ENCODE data around the gene ZNF560.

Gene ZNF560

GRCh38 chr19:9523885-9524474, 25.6 kb upstream of the ZNF560 start:
- peaks cover 68 to 80% of the 10 kb centered on the region in 2 donors for H3K9me3 ChIP-seq (ENCODE audit: control insufficient read depth in 1 of 2, low read length in 2 of 2)
- H3K27me3 ChIP-seq (ENCODE audit: control insufficient read depth in 1 of 2, insufficient read depth in 2 of 2, low read length in 2 of 2), result no peaks in the 10 kb centered on the region
- H3K4me1 ChIP-seq (ENCODE audit: control insufficient read depth in 1 of 2, insufficient read depth in 2 of 2, low read length in 2 of 2), result no peaks in the 10 kb centered on the region
- no peak overlapping the region for H3K27ac ChIP-seq (ENCODE audit: low read depth, low read length)
- H3K36me3 ChIP-seq (ENCODE audit: control insufficient read depth in 1 of 2, insufficient read depth in 2 of 2, low read length in 2 of 2), result peaks cover 16 to 19% of the 10 kb centered on the region in 2 donors
- no peak overlapping the region for H3K9ac ChIP-seq (ENCODE audit: low read depth in 1 of 2, low read length in 2 of 2)
- H3K4me3 ChIP-seq (ENCODE audit: low read depth in 1 of 2, low read length in 2 of 2), result peak overlapping the region; percentile 25 to 29

- no peak overlapping the region for H3K4me3 ChIP-seq (ENCODE audit: low read depth in 1 of 2, low read length in 2 of 2)
- H3K27ac ChIP-seq (ENCODE audit: low read depth, low read length), result no peak overlapping the region
- no peaks in the 10 kb centered on the region for H3K27me3 ChIP-seq (ENCODE audit: control insufficient read depth in 1 of 2, insufficient read depth in 2 of 2, low read length in 2 of 2)
- peaks cover 16 to 20% of the 10 kb centered on the region in 2 donors for H3K9me3 ChIP-seq (ENCODE audit: control insufficient read depth in 1 of 2, low read length in 2 of 2)
- no peaks in the 10 kb centered on the region for H3K4me1 ChIP-seq (ENCODE audit: control insufficient read depth in 1 of 2, insufficient read depth in 2 of 2, low read length in 2 of 2)
- no peak overlapping the region for H3K9ac ChIP-seq (ENCODE audit: low read depth in 1 of 2, low read length in 2 of 2)
- no peaks in the 10 kb centered on the region for H3K36me3 ChIP-seq (ENCODE audit: control insufficient read depth in 1 of 2, insufficient read depth in 2 of 2, low read length in 2 of 2)
Measured at GRCh38 chr19:9507285-9507684, 8.9 kb upstream of the ZNF560 start.

- H3K27me3 ChIP-seq (ENCODE audit: control insufficient read depth in 1 of 2, insufficient read depth in 2 of 2, low read length in 2 of 2), result no peaks in the 10 kb centered on the region
- H3K9ac ChIP-seq (ENCODE audit: low read depth in 1 of 2, low read length in 2 of 2), result no peak overlapping the region
- no peaks in the 10 kb centered on the region for H3K36me3 ChIP-seq (ENCODE audit: control insufficient read depth in 1 of 2, insufficient read depth in 2 of 2, low read length in 2 of 2)
- H3K27ac ChIP-seq (ENCODE audit: low read depth, low read length), result no peak overlapping the region
- peaks cover 23 to 25% of the 10 kb centered on the region in 2 donors for H3K9me3 ChIP-seq (ENCODE audit: control insufficient read depth in 1 of 2, low read length in 2 of 2)
- H3K4me3 ChIP-seq (ENCODE audit: low read depth in 1 of 2, low read length in 2 of 2), result no peak overlapping the region
- no peaks in the 10 kb centered on the region for H3K4me1 ChIP-seq (ENCODE audit: control insufficient read depth in 1 of 2, insufficient read depth in 2 of 2, low read length in 2 of 2)
Measured at GRCh38 chr19:9500796-9501195, 2.4 kb upstream of the ZNF560 start.

- no peaks in the 10 kb centered on the region for H3K27me3 ChIP-seq (ENCODE audit: control insufficient read depth in 1 of 2, insufficient read depth in 2 of 2, low read length in 2 of 2)
- no peak overlapping the region for H3K27ac ChIP-seq (ENCODE audit: low read depth, low read length)
- no peaks in the 10 kb centered on the region for H3K36me3 ChIP-seq (ENCODE audit: control insufficient read depth in 1 of 2, insufficient read depth in 2 of 2, low read length in 2 of 2)
- peaks cover 21 to 24% of the 10 kb centered on the region in 2 donors for H3K9me3 ChIP-seq (ENCODE audit: control insufficient read depth in 1 of 2, low read length in 2 of 2)
- no peak overlapping the region for H3K4me3 ChIP-seq (ENCODE audit: low read depth in 1 of 2, low read length in 2 of 2)
- H3K9ac ChIP-seq (ENCODE audit: low read depth in 1 of 2, low read length in 2 of 2), result no peak overlapping the region
- H3K4me1 ChIP-seq (ENCODE audit: control insufficient read depth in 1 of 2, insufficient read depth in 2 of 2, low read length in 2 of 2), result no peaks in the 10 kb centered on the region
Measured at GRCh38 chr19:9494096-9494495, 4.3 kb downstream of the ZNF560 start.

- Histone ChIP-seq H3K36me3 (ENCODE audit: control insufficient read depth in 1 of 2, insufficient read depth in 2 of 2, low read length in 2 of 2) (no peaks in the 10 kb centered on the region), H3K9me3 (ENCODE audit: control insufficient read depth in 1 of 2, low read length in 2 of 2) (peaks cover 18 to 31% of the 10 kb centered on the region in 2 donors), H3K9ac (ENCODE audit: low read depth in 1 of 2, low read length in 2 of 2) (no peak overlapping the region), H3K4me3 (ENCODE audit: low read depth in 1 of 2, low read length in 2 of 2) (no peak overlapping the region), H3K4me1 (ENCODE audit: control insufficient read depth in 1 of 2, insufficient read depth in 2 of 2, low read length in 2 of 2) (no peaks in the 10 kb centered on the region), H3K27ac (ENCODE audit: low read depth, low read length) (no peak overlapping the region), H3K27me3 (ENCODE audit: control insufficient read depth in 1 of 2, insufficient read depth in 2 of 2, low read length in 2 of 2) (no peaks in the 10 kb centered on the region)
Measured at GRCh38 chr19:9487016-9487415, 11.4 kb downstream of the ZNF560 start.

GRCh38 chr19:9485140-9485539, 13.3 kb downstream of the ZNF560 start:
- H3K9me3 ChIP-seq (ENCODE audit: control insufficient read depth in 1 of 2, low read length in 2 of 2), result peaks cover 18 to 30% of the 10 kb centered on the region in 2 donors
- H3K27me3 ChIP-seq (ENCODE audit: control insufficient read depth in 1 of 2, insufficient read depth in 2 of 2, low read length in 2 of 2), result no peaks in the 10 kb centered on the region
- no peaks in the 10 kb centered on the region for H3K4me1 ChIP-seq (ENCODE audit: control insufficient read depth in 1 of 2, insufficient read depth in 2 of 2, low read length in 2 of 2)
- no peak overlapping the region for H3K27ac ChIP-seq (ENCODE audit: low read depth, low read length)
- H3K4me3 ChIP-seq (ENCODE audit: low read depth in 1 of 2, low read length in 2 of 2), result no peak overlapping the region
- H3K9ac ChIP-seq (ENCODE audit: low read depth in 1 of 2, low read length in 2 of 2), result no peak overlapping the region
- no peaks in the 10 kb centered on the region for H3K36me3 ChIP-seq (ENCODE audit: control insufficient read depth in 1 of 2, insufficient read depth in 2 of 2, low read length in 2 of 2)

GRCh38 chr19:9474975-9475374, 23.4 kb downstream of the ZNF560 start:
- H3K4me3 ChIP-seq (ENCODE audit: low read depth in 1 of 2, low read length in 2 of 2), result no peak overlapping the region
- H3K27ac ChIP-seq (ENCODE audit: low read depth, low read length), result no peak overlapping the region
- H3K36me3 ChIP-seq (ENCODE audit: control insufficient read depth in 1 of 2, insufficient read depth in 2 of 2, low read length in 2 of 2), result no peaks in the 10 kb centered on the region
- H3K9ac ChIP-seq (ENCODE audit: low read depth in 1 of 2, low read length in 2 of 2), result no peak overlapping the region
- no peaks in the 10 kb centered on the region for H3K27me3 ChIP-seq (ENCODE audit: control insufficient read depth in 1 of 2, insufficient read depth in 2 of 2, low read length in 2 of 2)
- peaks cover 23 to 26% of the 10 kb centered on the region in 2 donors for H3K9me3 ChIP-seq (ENCODE audit: control insufficient read depth in 1 of 2, low read length in 2 of 2)
- H3K4me1 ChIP-seq (ENCODE audit: control insufficient read depth in 1 of 2, insufficient read depth in 2 of 2, low read length in 2 of 2), result no peaks in the 10 kb centered on the region

- Histone ChIP-seq H3K27me3 (ENCODE audit: control insufficient read depth in 1 of 2, insufficient read depth in 2 of 2, low read length in 2 of 2) (no peaks in the 10 kb centered on the region), H3K4me1 (ENCODE audit: control insufficient read depth in 1 of 2, insufficient read depth in 2 of 2, low read length in 2 of 2) (no peaks in the 10 kb centered on the region), H3K36me3 (ENCODE audit: control insufficient read depth in 1 of 2, insufficient read depth in 2 of 2, low read length in 2 of 2) (no peaks in the 10 kb centered on the region), H3K9me3 (ENCODE audit: control insufficient read depth in 1 of 2, low read length in 2 of 2) (peaks cover 55% of the 10 kb centered on the region in 2 donors), H3K4me3 (ENCODE audit: low read depth in 1 of 2, low read length in 2 of 2) (no peak overlapping the region), H3K27ac (ENCODE audit: low read depth, low read length) (no peak overlapping the region), H3K9ac (ENCODE audit: low read depth in 1 of 2, low read length in 2 of 2) (no peak overlapping the region)
Measured at GRCh38 chr19:9467161-9467560, 31.3 kb downstream of the ZNF560 start.

DNA sequence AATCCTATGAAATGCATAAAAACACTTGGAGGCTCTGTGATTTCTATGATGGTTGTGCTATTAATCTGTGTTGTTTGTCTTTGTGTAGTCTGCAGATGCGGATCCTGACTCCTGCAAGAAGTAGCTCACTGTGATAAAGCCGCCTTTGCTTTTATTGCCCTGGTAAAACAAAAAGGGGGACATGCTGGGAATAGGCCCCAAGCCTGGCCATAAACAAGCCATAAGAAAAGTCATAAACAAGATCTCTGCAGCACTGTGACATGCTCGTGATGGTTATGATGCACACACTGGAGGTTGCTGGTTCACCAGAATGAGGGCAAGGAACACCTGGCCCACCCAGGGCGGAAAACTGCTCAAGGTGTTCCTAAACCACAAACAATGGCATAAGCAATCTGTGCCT, 36.5 kb downstream of the ZNF560 start:
- Histone ChIP-seq H3K9me3 (ENCODE audit: control insufficient read depth in 1 of 2, low read length in 2 of 2) (peaks cover 42 to 60% of the 10 kb centered on the region in 2 donors), H3K4me1 (ENCODE audit: control insufficient read depth in 1 of 2, insufficient read depth in 2 of 2, low read length in 2 of 2) (no peaks in the 10 kb centered on the region), H3K9ac (ENCODE audit: low read depth in 1 of 2, low read length in 2 of 2) (no peak overlapping the region), H3K4me3 (ENCODE audit: low read depth in 1 of 2, low read length in 2 of 2) (no peak overlapping the region), H3K36me3 (ENCODE audit: control insufficient read depth in 1 of 2, insufficient read depth in 2 of 2, low read length in 2 of 2) (no peaks in the 10 kb centered on the region), H3K27me3 (ENCODE audit: control insufficient read depth in 1 of 2, insufficient read depth in 2 of 2, low read length in 2 of 2) (no peaks in the 10 kb centered on the region), H3K27ac (ENCODE audit: low read depth, low read length) (no peak overlapping the region)

DNA sequence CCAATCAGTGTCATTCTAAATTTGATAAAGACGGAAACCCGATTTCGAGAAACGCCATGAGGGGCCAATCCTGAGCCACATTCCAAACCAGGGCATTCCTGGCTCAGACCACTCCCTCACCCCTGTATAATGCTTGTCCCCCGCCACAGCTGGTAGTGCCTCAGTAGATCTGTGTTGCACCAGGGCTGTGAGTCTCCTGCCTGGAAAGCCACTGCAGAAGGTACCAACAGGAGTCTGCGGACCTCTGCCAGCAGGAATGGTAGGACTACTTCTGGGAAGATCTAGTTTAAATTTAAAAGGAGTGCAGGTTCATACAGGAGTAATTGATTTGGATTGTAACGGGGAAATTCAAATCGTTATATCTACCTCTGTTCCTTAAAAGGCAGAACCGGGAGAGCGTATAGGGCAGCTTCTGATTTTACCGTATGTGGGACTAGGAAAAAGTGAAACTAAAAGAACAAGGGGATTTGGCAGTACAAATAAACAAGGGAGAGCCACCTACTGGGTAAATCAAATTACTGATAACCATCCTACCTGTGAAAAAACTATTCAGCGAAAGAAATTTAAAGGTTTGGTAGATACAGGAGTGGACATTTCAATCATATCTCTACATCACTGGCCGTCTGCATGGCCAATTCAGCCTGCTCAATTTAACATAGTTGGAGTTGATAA, 42.3 kb downstream of the ZNF560 start:
- Histone ChIP-seq H3K4me1 (ENCODE audit: control insufficient read depth in 1 of 2, insufficient read depth in 2 of 2, low read length in 2 of 2) (no peaks in the 10 kb centered on the region), H3K36me3 (ENCODE audit: control insufficient read depth in 1 of 2, insufficient read depth in 2 of 2, low read length in 2 of 2) (no peaks in the 10 kb centered on the region), H3K27me3 (ENCODE audit: control insufficient read depth in 1 of 2, insufficient read depth in 2 of 2, low read length in 2 of 2) (no peaks in the 10 kb centered on the region), H3K9me3 (ENCODE audit: control insufficient read depth in 1 of 2, low read length in 2 of 2) (peaks cover 35 to 53% of the 10 kb centered on the region in 2 donors), H3K9ac (ENCODE audit: low read depth in 1 of 2, low read length in 2 of 2) (no peak overlapping the region), H3K4me3 (ENCODE audit: low read depth in 1 of 2, low read length in 2 of 2) (no peak overlapping the region), H3K27ac (ENCODE audit: low read depth, low read length) (no peak overlapping the region)

Data from duodenal mucosa (tissue), 2 donors.